Stimulated activated CD4-positive, alpha-beta T cell treated with anti-CD3 and anti-CD28 coated beads, Interleukin-4, amount 100 ng/mL, for 24 hours (primary cell): ENCODE measurements around the gene SPATS2.
"Not testable (repeated sequence)": the region's sequence is repeated elsewhere in the genome, so short reads cannot be mapped to it uniquely, and the experiment has no call there.

ENCODE experiments used
- DNase-seq: peaks from one replicate; pipeline ENCODE4 v3.0.0-alpha.2; 2020

The SPATS2 gene

DNA sequence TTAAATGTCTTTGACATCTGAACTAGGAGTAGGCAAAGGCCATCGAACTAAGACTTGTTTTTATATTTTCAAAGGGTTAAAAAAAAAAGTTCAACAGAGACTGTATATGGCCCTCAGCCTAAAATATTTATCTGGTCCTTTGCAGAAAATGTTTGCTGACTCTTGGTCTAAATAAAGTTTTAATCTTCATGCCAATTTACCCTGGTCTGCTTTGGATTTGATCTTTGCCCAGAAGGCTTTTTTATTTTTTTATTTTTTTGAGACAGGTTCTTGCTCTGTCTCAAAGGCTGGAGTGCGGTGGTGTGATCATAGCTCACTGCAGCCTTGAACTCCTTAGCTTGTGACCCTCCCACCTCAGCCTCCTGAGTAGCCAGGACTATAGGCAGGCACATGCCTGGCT is 47.1 kb downstream of the SPATS2 start:
- DNase-seq, result no peak

GRCh38 chr12:49415521-49415970 is 48.3 kb downstream of the SPATS2 start:
- DNase-seq, result no peak

DNA sequence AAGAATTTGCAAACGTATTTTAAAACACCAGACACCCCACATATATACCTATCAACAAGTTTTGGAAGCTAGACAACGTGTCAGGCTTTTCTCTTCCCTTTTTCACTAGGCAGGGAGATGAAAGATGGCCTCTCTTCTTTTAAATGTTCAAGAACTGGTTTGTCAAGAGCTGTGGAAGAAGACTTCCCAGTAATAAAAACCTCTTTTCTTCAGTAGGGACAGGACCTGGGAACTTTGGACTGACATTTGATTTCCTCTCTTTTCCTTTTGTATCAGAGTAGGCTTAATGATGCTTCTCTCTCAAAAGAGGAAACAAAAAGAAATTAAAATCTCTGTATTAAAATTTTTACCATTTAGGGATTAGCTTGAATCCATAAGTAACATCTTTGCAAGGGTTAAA is 49.6 kb downstream of the SPATS2 start:
- DNase-seq, result no peak

DNA sequence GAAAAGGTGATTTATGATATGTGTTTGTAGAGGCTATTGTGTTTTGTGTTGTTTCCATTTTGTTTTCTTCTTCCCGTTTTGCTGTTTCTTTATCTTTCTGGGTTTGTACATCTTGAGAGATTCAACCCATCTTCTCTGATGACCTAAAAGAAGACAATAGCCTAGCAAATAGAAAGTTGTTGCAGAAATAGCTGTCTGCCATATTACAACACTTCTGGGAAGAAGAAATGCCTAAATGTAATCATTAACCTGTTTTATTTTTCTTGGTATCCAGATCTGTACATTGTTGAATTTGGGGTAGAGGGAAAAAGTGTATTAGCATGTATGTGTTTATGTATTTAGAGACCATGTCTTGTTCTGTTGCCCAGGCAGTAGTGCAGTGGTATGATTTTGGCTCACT is 50.3 kb downstream of the SPATS2 start:
- no peak for DNase-seq

- no peak for DNase-seq
These were observed 53.3 kb downstream of the SPATS2 start for GRCh38 chr12:49420556-49420955.

DNA sequence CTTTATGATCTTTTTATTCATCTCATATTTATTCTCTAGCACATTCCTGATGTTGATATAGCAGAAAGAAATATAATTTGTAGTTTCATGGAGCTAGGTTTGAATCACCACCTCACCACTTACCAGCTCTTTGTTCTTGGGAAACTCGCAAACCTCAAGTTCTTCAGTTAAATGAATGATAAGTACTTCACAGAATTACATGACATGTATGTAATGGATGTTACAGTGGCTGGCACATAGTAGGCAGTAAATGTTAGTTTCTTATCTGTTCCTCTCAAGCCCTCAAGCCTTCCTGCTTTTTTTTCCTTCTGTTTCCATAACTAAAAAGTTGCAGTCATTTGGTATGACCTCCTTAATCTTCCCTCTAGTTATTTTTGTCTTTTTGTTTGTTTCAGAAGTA is 54.9 kb downstream of the SPATS2 start:
- no peak for DNase-seq

GRCh38 chr12:49428793-49429192 is 61.5 kb downstream of the SPATS2 start:
- no peak for DNase-seq

- DNase-seq, result no peak
These were observed 65.4 kb downstream of the SPATS2 start for GRCh38 chr12:49432616-49433015.

DNA sequence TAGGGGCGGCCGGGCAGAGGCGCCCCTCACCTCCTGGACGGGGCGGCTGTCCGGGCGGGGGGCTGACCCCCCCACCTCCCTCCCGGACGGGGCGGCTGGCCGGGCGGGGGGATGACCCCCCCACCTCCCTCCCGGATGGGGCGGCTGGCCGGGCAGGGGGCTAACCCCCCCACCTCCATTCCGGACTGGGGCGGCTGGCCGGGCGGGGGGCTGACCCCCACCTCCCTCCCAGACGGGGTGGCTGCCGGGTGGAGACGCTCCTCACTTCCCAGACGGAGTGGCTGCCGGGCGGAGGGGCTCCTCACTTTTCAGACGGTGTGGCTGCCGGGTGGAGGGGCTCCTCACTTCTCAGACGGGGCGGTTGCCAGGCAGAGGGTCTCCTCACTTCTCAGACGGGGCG is 69.5 kb downstream of the SPATS2 start:
- not testable (repeated sequence) for DNase-seq

DNA sequence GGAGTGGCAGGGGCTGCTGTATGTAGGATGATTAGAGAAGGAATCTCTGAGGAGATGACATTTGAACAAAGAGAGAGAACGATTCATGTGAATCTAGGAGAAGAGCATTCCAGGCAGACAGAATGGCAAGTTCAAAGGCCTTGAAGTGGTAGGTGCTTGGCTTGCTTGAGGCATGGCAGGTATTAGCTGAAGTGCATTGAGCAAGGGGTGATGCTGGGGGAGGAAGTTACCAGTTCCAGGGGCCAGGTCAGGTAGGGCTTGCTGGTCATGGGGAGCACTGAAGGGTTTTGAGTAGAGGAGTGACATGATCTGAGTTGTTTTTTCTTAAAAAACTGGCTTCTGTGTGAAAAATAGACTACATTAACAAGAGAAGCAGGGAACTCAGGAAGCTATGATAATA is 71.8 kb downstream of the SPATS2 start:
- no peak for DNase-seq

DNA sequence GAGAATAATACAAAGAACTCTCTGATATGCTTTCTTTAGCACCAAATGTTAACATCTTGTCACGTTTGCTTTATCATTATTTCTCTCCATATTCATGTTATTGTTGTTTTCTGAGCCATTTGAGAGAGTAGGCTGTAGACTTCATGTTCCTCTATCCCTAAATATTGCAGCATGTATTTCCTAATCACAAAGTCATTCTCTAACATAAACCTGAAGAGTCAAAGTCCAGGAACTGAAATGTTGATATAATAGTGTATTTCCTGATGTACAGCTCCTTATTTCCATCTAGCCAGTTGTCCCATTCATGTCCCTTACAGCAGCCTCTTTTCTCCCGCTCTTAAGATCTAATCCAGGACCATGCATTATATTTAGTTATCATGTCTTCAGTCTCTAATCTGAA is 72.8 kb downstream of the SPATS2 start:
- no peak for DNase-seq

DNA sequence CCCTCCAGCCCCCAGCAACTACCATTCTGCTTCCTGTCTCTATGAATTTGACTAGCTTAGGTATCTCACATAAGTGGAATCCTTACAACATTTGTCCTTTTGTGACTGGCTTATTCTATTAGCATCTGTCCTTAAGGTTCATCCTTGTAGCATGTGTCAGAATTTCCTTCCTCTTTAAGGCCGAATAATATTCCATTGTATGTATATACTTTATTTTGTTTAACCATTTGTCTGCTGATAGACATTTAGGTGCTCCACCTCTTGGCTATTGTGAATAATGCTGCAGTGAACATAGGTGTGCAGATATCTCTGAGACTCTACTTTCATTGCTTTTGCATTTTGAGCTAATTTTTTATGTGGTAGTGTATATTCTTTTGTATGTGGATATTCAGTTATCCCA is 75.7 kb downstream of the SPATS2 start:
- DNase-seq, result no peak

- DNase-seq, result no peak
These were observed 79.3 kb downstream of the SPATS2 start for GRCh38 chr12:49446571-49446970.

- DNase-seq, result no peak
These were observed 81.6 kb downstream of the SPATS2 start for GRCh38 chr12:49448858-49449257.

DNA sequence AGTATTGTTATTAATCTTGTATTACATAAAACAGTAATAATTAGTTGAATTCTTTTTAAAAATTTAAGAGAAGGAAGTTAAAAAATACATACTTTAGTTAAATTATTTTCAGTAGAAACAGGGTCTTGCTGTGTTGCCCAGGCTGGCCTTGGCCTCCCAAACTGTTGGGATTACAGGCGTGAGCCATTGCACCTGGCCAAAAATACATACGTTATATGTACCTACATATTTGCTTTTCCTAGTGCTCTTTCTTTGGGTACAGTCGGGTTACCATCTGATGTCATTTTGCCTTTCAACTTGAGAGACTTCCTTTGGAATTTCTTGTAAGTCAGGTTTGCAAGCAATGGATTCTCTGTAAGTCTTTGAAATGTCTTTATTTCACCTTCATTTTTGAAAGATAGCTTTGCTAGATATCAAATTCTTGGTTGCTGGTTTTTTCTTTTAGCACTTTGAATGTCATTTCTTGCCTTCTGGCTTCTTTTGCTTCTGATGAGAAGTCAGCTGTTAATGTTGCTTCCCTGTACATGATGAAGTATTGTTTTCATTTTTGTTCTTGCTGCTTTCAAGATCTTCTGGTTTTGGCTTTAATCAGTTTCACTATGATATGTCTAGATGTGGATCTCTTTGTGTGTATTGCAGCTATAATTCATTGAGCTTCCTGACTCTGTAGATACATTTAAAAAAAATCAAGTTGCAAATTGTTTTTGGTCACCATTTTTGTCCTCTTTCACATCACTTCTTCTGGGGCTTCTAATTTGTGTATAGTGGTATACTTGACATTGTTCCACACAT is 84.4 kb downstream of the SPATS2 start:
- no peak for DNase-seq

GRCh38 chr12:49455501-49455900 is 88.2 kb downstream of the SPATS2 start:
- DNase-seq, result no peak

GRCh38 chr12:49456131-49456679 is 88.9 kb downstream of the SPATS2 start:
- DNase-seq, result no peak

GRCh38 chr12:49458816-49459215 is 91.6 kb downstream of the SPATS2 start:
- DNase-seq, result no peak

GRCh38 chr12:49461221-49461620 is 94.0 kb downstream of the SPATS2 start:
- DNase-seq, result no peak

DNA sequence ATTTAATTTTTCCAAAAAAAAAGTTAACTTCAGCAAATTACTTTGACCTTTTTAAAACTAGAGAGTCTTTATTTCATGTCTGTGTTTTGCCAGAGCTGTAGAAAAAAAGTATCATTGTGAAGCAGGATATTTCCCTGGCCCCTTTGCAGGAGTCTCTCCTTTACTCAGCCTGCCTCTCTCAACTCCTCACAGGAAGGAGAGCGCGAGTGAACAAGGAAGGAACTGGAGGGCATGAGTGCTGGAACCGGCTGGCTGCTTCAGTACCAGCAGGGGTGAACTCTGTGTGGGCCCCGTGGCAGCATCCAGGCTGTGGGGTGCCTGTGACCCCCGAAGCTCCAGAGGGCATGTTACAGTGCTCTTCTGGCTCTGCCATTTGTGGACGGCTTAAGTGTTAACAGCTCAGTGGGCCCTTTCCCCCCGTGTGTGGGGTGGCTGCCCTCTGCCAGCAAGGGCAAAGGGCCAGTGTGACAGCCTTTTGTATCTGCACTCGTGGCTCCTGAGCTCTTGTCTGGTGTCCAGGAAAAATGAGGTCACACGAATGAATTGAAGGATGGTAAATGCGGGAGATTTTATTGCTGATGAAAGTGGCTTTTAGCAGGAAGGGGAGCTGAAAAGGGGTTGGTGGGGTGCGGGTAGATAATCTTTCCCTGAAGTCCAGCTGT is 95.0 kb downstream of the SPATS2 start:
- no peak for DNase-seq

DNA sequence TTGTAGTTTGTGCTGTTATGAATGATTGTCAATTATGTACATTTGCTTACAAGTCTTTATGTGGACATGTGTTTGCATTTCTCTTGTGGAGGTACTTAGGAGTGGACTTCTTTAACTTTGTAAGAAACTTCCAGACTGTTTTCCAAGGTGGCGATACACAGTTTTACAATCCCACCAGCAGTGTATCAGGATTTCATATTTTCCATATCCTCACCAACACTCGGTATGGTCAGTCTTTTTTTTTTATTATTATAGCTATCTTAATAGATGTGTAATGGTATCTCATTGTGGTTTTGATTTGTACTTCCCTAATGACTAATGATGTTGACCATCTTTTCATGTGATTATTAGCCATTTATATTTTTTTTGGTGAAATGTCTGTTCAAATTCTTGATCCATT is 97.9 kb downstream of the SPATS2 start:
- no peak for DNase-seq

DNA sequence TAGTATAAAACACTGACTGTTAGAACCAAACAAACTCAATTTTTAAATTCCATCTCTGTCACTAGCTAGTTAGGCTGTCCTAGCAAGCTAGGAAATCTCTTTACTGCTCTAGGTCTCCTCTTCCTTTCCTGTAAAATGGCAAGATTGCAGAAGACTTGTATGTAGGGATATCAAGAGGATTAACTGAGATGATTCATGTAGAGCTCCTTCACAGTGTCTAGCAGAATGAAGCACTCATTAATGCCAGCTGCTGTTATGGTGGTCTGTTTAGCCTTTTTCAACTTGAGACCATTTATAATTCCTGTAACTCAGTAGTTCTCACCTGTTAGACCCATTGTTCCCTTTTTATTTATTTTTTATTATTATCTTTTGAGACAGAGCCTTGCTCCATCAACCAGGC is 103.7 kb downstream of the SPATS2 start:
- no peak for DNase-seq

GRCh38 chr12:49471557-49471956 is 104.3 kb downstream of the SPATS2 start:
- DNase-seq, result no peak

DNA sequence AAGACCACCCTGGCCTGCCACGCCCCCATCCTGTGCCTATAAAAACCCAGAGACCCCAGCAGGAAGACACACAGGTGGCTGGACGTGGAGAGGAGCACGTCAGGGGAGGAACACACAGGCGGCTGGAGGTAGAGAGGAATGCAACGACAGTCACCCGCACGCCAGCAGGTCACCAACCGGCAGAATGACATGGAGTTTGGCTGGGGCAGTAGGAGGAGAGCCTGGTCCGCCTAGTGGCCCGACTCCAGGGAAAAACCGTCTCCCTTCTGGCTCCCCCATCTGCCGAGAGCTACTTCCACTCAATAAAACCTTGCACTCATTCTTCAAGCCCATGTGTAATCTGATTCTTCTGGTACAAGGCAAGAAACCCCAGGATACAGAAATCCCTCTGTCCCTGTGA is 108.8 kb downstream of the SPATS2 start:
- DNase-seq, result no peak
